Measurements from ENCODE around the gene ABTB2. TPM values are rescaled to one million over a fixed set of nuclear protein-coding genes. Genes with fewer than 3 reads are reported as not detected.

Gene ABTB2
- total and polyA plus RNA-seq, 9 of the 15 experiments (the other 6 are each of a cell fraction or from before 2014, with no cell fraction given), result 0.03 to 0.18 (median 0.12) TPM; not detected in 2

- Histone ChIP-seq H3K79me2 (ENCODE audit: control insufficient read depth, insufficient read depth, low read length) (no peaks in the 10 kb centered on the region), H3K27me3 (ENCODE audit: control insufficient read depth in 2 of 2, insufficient read depth in 2 of 2, low read length in 2 of 2) (no peaks in the 10 kb centered on the region), H3K9me1 (ENCODE audit: control insufficient read depth, insufficient read depth, low read length) (no peaks in the 10 kb centered on the region), H4K20me1 (replicated peaks; ENCODE audit: control insufficient read depth, insufficient read depth, low read length) (peaks cover 3% of the 10 kb centered on the region; the same call in 1 of the 2 replicates), H3K4me2 (ENCODE audit: insufficient read depth, low read length) (no peak overlapping the region), H2AFZ (ENCODE audit: low read depth, low read length) (no peak overlapping the region), H3K4me3 (no peak overlapping the region), H3K4me1 (replicated peaks in 1 of 2; ENCODE audit: control insufficient read depth in 2 of 2, insufficient read depth in 2 of 2, low read length in 2 of 2) (peaks cover 0 to 9% of the 10 kb centered on the region in 2 experiments; a peak in 1 of 5 replicates), H3K27ac (ENCODE audit: extremely low read depth, low read depth, low read length) (no peak overlapping the region), H3K36me3 (ENCODE audit: control insufficient read depth, insufficient read depth, low read length) (peaks cover 88% of the 10 kb centered on the region), H3K9me3 (replicated peaks; ENCODE audit: control insufficient read depth, insufficient read depth, low read depth, low read length) (no peaks in the 10 kb centered on the region), H3K9ac (ENCODE audit: insufficient read depth in 1 of 2, low read depth in 2 of 2, low read length in 2 of 2) (peak overlapping the region in 1 of 2 experiments; percentile 4; a peak in 1 of 4 replicates)
- 82% methylated on average over 5 of the region's 5 CpGs for WGBS (ENCODE audit: insufficient coverage, low coverage, missing lambda C conversion rate)
- in situ Hi-C loops (cut with MboI), result loop anchor here (25.0 kb wide), 1 partner anchor 314 kb away; no protein-coding TSS in a partner anchor
- no TSS peak for BruUV-seq (replicated peaks)
- intact Hi-C loops (cut with micrococcal nuclease), result no loop called here
- ATAC-seq (no peak), FAIRE-seq (no peak), DNase-seq (ENCODE audit: extremely low read depth in 1 of 4, low spot score in 3 of 4) (no peak)
- CTCF ChIA-PET (ENCODE audit: low intra/inter-chr PET ratio), result interaction anchor here (1.0 kb wide), 1 partner anchor 208 kb away, joined by 3 read pairs; no protein-coding TSS in a partner anchor
- POLR2A ChIA-PET, result interaction anchor here (0.5 to 1.8 kb wide), 4 partner anchors 10 to 67 kb away, joined by 3 to 6 read pairs (median 4); no protein-coding TSS in a partner anchor
- TF ChIP-seq, protein P1, sequence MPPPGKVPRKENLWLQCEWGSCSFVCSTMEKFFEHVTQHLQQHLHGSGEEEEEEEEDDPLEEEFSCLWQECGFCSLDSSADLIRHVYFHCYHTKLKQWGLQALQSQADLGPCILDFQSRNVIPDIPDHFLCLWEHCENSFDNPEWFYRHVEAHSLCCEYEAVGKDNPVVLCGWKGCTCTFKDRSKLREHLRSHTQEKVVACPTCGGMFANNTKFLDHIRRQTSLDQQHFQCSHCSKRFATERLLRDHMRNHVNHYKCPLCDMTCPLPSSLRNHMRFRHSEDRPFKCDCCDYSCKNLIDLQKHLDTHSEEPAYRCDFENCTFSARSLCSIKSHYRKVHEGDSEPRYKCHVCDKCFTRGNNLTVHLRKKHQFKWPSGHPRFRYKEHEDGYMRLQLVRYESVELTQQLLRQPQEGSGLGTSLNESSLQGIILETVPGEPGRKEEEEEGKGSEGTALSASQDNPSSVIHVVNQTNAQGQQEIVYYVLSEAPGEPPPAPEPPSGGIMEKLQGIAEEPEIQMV (tag; conservative IDR thresholded peaks at IDR 0.05; ENCODE audit: low read depth), result no peak
- TF ChIP-seq MAFF (IDR thresholded peaks at IDR 0.05; ENCODE audit: low read length), result no peak
- TF ChIP-seq, protein P2, sequence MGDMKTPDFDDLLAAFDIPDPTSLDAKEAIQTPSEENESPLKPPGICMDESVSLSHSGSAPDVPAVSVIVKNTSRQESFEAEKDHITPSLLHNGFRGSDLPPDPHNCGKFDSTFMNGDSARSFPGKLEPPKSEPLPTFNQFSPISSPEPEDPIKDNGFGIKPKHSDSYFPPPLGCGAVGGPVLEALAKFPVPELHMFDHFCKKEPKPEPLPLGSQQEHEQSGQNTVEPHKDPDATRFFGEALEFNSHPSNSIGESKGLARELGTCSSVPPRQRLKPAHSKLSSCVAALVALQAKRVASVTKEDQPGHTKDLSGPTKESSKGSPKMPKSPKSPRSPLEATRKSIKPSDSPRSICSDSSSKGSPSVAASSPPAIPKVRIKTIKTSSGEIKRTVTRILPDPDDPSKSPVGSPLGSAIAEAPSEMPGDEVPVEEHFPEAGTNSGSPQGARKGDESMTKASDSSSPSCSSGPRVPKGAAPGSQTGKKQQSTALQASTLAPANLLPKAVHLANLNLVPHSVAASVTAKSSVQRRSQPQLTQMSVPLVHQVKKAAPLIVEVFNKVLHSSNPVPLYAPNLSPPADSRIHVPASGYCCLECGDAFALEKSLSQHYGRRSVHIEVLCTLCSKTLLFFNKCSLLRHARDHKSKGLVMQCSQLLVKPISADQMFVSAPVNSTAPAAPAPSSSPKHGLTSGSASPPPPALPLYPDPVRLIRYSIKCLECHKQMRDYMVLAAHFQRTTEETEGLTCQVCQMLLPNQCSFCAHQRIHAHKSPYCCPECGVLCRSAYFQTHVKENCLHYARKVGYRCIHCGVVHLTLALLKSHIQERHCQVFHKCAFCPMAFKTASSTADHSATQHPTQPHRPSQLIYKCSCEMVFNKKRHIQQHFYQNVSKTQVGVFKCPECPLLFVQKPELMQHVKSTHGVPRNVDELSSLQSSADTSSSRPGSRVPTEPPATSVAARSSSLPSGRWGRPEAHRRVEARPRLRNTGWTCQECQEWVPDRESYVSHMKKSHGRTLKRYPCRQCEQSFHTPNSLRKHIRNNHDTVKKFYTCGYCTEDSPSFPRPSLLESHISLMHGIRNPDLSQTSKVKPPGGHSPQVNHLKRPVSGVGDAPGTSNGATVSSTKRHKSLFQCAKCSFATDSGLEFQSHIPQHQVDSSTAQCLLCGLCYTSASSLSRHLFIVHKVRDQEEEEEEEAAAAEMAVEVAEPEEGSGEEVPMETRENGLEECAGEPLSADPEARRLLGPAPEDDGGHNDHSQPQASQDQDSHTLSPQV (IDR thresholded peaks at IDR 0.05), result no peak
- no peak for TF ChIP-seq HES1 (IDR thresholded peaks at IDR 0.05; ENCODE audit: low read depth)
- no peak for TF ChIP-seq NFATC3 (IDR thresholded peaks at IDR 0.05)
- no peak for TF ChIP-seq TARDBP (IDR thresholded peaks at IDR 0.05)
- TF ChIP-seq POLR2AphosphoS5 (IDR thresholded peaks at IDR 0.05; ENCODE audit: control insufficient read depth, insufficient read depth, low read depth, low read length), result no peak
- TF ChIP-seq, protein P3, sequence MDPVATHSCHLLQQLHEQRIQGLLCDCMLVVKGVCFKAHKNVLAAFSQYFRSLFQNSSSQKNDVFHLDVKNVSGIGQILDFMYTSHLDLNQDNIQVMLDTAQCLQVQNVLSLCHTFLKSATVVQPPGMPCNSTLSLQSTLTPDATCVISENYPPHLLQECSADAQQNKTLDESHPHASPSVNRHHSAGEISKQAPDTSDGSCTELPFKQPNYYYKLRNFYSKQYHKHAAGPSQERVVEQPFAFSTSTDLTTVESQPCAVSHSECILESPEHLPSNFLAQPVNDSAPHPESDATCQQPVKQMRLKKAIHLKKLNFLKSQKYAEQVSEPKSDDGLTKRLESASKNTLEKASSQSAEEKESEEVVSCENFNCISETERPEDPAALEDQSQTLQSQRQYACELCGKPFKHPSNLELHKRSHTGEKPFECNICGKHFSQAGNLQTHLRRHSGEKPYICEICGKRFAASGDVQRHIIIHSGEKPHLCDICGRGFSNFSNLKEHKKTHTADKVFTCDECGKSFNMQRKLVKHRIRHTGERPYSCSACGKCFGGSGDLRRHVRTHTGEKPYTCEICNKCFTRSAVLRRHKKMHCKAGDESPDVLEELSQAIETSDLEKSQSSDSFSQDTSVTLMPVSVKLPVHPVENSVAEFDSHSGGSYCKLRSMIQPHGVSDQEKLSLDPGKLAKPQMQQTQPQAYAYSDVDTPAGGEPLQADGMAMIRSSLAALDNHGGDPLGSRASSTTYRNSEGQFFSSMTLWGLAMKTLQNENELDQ (CRISPR knock-in tag; IDR thresholded peaks at IDR 0.05; ENCODE audit: borderline replicate concordance), result no peak
- TF ChIP-seq ZNF785 (CRISPR knock-in tag; IDR thresholded peaks at IDR 0.05), result no peak
- no peak for TF ChIP-seq GATAD2A (IDR thresholded peaks at IDR 0.05)
- no peak for TF ChIP-seq SMAD2 (IDR thresholded peaks at IDR 0.05; ENCODE audit: low read depth, low read length)
- TF ChIP-seq DMBX1 (CRISPR knock-in tag; IDR thresholded peaks at IDR 0.05; ENCODE audit: borderline replicate concordance), result no peak
These were observed 206.6 kb downstream of the ABTB2 start for GRCh38 chr11:34151166-34151565.

Data from K562 (cell line).